ENCODE data around the gene PLCD4.

The PLCD4 gene

DNA sequence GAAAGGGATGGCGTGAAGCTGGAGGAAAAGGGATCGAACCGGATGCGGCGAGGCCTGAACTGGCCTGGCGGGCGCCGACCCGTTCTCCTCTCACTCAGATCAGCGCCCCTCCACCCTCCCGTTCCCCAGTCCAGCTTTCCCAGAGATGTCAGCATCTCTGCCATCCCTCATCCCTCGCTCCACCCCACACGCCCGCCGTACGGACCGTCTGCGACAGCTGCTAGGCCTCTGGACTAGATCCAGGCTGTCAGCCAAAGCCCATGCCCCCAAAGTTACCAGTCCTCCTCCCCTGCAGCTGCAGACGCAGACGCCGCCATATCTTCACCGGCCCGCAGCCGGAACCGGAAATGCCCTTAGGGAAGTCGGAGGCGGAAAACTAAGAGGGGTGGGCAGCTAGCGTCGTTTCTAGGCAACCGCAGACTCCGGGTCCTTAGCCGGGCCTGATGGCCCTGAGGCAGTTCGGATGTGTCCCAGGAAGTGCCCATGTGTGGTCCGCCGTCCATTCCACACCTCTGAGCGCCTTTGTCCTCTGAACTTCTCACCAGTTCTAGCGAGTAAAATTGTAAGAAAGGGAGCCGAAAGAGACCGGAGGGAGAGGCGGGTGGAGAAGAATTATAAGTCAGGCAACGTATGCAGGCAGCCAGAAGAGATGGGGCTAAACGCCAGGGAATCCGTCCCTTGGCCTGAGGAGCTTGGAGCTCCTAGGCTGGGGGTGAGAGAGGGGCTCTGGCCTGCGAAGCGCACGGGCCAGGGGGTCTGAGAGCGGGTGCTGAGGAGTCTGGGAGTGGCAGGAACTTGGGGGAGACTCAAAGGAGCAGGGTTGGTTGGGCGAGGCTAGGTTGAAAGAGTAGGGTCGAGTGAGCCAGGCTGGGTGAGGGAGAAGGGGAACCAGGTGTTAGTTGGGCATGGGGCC, 64.2 kb downstream of the PLCD4 start, which contains the start of the genes RNF25 and STK36:
Gene RNF25, minus strand, starts transcription at position 349 of the 913 bp plus-strand sequence. Its CDS starts 32 bp downstream, at position 317.
Gene STK36, plus strand, starts transcription at position 433 of the 913 bp plus-strand sequence. CDS start 744 bp downstream, outside the sequence.
- DNase-seq, result peak; percentile 86

DNA sequence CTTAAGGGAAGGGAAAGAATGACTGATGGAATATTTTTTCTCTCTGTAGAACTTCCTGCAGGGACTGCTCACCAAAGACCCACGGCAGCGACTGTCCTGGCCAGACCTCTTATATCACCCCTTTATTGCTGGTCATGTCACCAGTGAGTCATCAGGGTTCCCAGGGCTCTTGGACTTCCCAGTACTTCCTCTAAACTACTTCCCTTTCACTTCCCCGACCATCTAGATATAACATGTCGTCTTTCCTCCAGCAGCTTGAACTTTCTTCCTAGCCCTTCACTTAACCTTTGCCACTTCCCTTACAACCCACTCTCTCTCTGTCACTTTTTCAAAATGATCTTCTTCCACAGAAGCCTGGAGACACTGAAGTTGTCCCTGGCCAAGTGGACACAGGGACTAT, 71.4 kb downstream of the PLCD4 start:
- no peak for DNase-seq

DNA sequence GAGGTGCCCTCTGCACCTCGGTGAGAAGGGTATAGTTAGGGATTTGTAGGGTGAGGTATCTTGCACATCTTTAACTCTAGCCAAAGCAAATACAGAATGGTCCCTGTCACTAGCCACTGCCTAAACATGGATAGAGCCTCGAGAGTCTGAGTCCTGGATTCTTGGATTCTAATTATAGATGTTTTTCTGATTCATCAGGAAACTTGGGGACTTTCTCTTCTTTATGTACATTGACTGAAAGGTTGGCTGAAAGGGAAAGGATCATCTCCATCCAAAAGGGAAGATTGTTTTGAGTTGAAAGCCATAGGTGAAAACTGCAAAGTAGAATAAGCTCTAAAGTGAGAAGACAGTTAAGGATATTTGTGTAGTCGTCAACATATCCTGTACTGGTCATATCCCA, 72.4 kb downstream of the PLCD4 start:
- no peak for DNase-seq
